Ishikawa (cell line): ENCODE results near the gene MAEA.

Experiments
- CEBPB ChIP-seq: IDR thresholded peaks from 2 replicates; pipeline ENCODE4 v1.6.1; 2012
- CREB1 ChIP-seq: IDR thresholded peaks from 2 replicates; pipeline ENCODE4 v1.6.1; 2012; ENCODE audit warnings: low read depth
- EGR1 ChIP-seq: IDR thresholded peaks from 2 replicates; pipeline ENCODE4 v1.6.1; 2012
- EP300 ChIP-seq: IDR thresholded peaks from 2 replicates; pipeline ENCODE4 v1.6.1; 2012; ENCODE audit warnings: borderline replicate concordance
- RAD21 ChIP-seq: IDR thresholded peaks from 2 replicates; pipeline ENCODE4 v1.6.1; 2012; ENCODE audit warnings: low read depth
- TF ChIP-seq, protein P1 (sequence below): IDR thresholded peaks from 2 replicates; pipeline ENCODE4 v1.6.1; 2012

DNA sequence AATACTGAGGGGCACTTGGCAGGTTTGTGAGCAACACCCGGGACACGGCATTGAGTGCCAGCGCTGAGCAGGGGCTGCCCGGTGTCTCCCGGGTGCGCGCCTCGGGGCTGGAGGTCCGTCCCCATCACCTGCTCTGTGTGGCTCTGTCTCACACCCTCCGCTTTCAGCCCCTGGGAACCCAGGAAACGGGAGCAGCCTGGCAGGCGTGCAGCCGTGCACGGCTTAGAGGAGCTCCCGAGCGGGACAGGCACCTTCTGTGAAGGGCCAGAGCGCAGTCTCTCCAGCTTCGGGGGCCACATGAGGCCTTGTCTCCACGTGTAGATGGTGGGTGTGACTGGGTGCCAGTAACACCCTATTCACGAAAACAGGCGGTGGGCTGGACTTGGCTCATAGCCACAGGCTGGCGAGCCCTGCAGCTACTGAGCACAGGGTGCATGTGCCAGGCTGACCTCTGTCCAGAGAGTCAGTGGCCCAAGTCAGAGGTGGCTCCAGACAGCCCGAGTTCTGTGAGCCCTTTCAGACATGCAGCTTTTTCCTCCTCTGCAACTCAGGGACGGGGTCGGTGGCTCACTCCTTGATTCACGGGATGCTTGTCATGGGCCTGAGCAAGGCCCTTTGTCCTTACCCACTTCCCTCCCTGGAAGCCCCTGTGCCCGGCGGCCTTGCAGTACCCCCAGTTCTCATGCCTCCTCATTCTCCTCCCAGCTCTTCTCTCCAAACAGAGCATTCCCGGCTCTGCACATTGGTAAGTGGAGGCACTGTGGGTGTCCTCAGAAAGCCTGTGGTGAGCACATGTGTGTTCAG, 80.8 kb downstream of the MAEA start:
- TF ChIP-seq CREB1 (no peak), RAD21 (no peak), EGR1 (no peak), EP300 (no peak), CEBPB (no peak)
- TF ChIP-seq, protein P1, sequence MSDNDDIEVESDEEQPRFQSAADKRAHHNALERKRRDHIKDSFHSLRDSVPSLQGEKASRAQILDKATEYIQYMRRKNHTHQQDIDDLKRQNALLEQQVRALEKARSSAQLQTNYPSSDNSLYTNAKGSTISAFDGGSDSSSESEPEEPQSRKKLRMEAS = no peak
